GM11168 (cell line): Measurements from ENCODE around the gene LNX1.
"Not testable (repeated sequence)": the region's sequence is repeated elsewhere in the genome, so short reads cannot be mapped to it uniquely, and the experiment has no call there.

ENCODE experiments used
- in situ Hi-C: fragments of 300-500 bp; cut with MboI; formaldehyde crosslinking; loops from one replicate; pipeline ENCODE4 v1.12.0; 2022; ENCODE audit warnings: low sequenced_read_pairs; ENCODE audit not compliant: unreplicated experiment

Gene LNX1

GRCh38 chr4:53424280-53424679 lies 167.0 kb downstream of the LNX1 start:
- in situ Hi-C loops = no loop called here

DNA sequence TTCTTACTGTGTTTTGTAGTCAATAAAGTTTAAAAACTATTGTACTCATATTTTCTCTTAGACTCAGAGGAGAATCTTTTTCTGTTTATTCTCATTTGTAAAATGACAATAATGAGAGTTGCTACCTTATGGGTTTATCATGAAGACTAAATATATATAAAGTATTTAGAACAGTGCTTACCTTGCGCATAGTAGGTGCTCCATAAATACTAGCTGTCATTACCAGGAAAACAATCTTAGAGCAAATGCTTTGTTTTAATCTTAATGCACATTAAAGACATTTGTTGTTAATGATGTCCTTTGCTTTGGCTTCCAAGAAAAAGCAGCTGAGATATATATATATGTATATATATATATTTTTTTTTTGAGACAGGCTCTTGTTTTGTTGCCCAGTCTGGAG lies 168.9 kb downstream of the LNX1 start:
- in situ Hi-C loops = no loop called here

GRCh38 chr4:53421791-53422190 lies 169.5 kb downstream of the LNX1 start:
- in situ Hi-C loops = no loop called here

DNA sequence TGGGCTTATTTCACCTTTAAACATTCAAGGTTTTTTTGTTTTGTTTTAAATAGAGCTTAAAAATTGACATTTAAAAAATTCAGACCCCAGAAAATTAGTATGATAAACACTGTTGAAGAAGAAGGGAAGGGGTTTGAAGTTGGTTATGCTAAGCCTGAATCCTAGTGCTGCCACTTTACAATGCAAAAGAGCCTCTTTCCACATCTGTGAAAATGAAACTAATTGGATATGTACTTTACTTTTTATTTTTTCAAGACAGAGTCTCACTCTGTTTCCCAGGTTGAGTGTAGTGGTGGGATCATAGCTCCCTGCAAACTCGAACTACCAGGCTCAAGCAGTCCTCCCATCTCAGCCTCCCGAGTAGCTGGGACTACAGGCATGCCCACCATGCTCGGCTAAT lies 172.1 kb downstream of the LNX1 start:
- in situ Hi-C loops = no loop called here

GRCh38 chr4:53409479-53409878 lies 181.8 kb downstream of the LNX1 start:
- in situ Hi-C loops = not testable (repeated sequence)
